Uterus (tissue), 2 donors: ENCODE results near the gene ADAMTS2.

ENCODE experiments used
- CTCF ChIP-seq, 4 experiments: fragments of 200-600 bp in 2 of 4; fragments of 450-650 bp in 2 of 4; sonication (generic) in 2 of 4; IDR thresholded peaks; one replicate each; pipeline ENCODE4 v1.5.1; 2016 to 2019; ENCODE audit warnings: antibody characterized with exemption in 4 of 4, mild to moderate bottlenecking in 2 of 4, moderate library complexity in 1 of 4
- POLR2A ChIP-seq, 2 donors: fragments of 450-650 bp; IDR thresholded peaks; one replicate each; pipeline ENCODE4 v1.6.1; 2016; ENCODE audit warnings: antibody characterized with exemption in 2 of 2, mild to moderate bottlenecking in 1 of 2, moderate library complexity in 1 of 2

GRCh38 chr5:179387151-179388110 is 42.2 kb upstream of the ADAMTS2 start:
- no peak for TF ChIP-seq CTCF (IDR thresholded peaks at IDR 0.05)
- no peak for TF ChIP-seq POLR2A (IDR thresholded peaks at IDR 0.05)
